HepG2 (cell line): ENCODE results near the gene KCND2. TPM values are rescaled to one million over a fixed set of nuclear protein-coding genes. Genes with fewer than 3 reads are reported as not detected.

Experiments used
- ATAC-seq: fragments of 200-7000 bp; cut with Tn5 transposase; 3 replicates; pipeline ENCODE4 v1.9.1; 2020; ENCODE audit warnings: mild to moderate bottlenecking, moderate library complexity
- BruUV-seq: library from RNA; stranded (reverse); fragments of 400-500 nt; replicated peaks from 2 replicates; lab custom pipeline; 2021; lab: Mats Ljungman, UMichigan
- CTCF ChIA-PET: fragments of 300-600 bp; formaldehyde crosslinking; extraction: SDS; loops from one replicate; lab custom pipeline; 2021; ENCODE audit warnings: low total read pairs, inconsistent platforms, low intra/inter-chr PET ratio; lab: Yijun Ruan, JAX
- POLR2A ChIA-PET: fragments of 350-600 bp; sonication (Branson Sonifier 250); formaldehyde crosslinking; loops from one replicate; lab custom pipeline; 2020; ENCODE audit warnings: antibody characterized with exemption, inconsistent platforms; lab: Yijun Ruan, JAX
- DNase-seq: peaks from one replicate; pipeline ENCODE4 v3.0.0-alpha.2; 2015; ENCODE audit warnings: low spot score
- FAIRE-seq: peaks from 3 replicates; lab custom pipeline; 2011; peaks lifted over from hg19 to GRCh38; lab: Jason Lieb, UNC
- H2AFZ ChIP-seq: one replicate; pipeline ENCODE4 v1.6.1; 2011; ENCODE audit warnings: low read length, inconsistent platforms
- H3K27ac ChIP-seq: fragments of 300-600 bp; 3 replicates; pipeline ENCODE4 v1.8.0; 2011; ENCODE audit warnings: mixed run types, mild to moderate bottlenecking, mixed read lengths, low read length, inconsistent platforms; ENCODE audit not compliant: insufficient read depth; ENCODE audit errors: extremely low read length
- H3K27me3 ChIP-seq, 2 experiments: fragments of 200-600 bp in 1 of 2; 2 replicates in 1 of 2; 3 replicates in 1 of 2; pipeline versions ENCODE4 v1.6.0 to v1.8.0; 2011; ENCODE audit warnings: low read length in 2 of 2, mild to moderate bottlenecking in 2 of 2, moderate library complexity in 2 of 2, inconsistent platforms in 1 of 2; ENCODE audit not compliant: insufficient read depth in 2 of 2, control insufficient read depth in 1 of 2
- H3K36me3 ChIP-seq, 2 experiments: fragments of 200-600 bp in 1 of 2; replicated peaks in 1 of 2; 2 replicates in 1 of 2; 3 replicates in 1 of 2; pipeline versions ENCODE4 v1.5.1 to v1.8.0; 2011; ENCODE audit warnings: low read length in 2 of 2, inconsistent platforms in 1 of 2; ENCODE audit not compliant: insufficient read depth in 2 of 2, control insufficient read depth in 1 of 2
- H3K4me1 ChIP-seq: 2 replicates; pipeline ENCODE4 v1.5.1; 2012; ENCODE audit warnings: low read length, inconsistent platforms; ENCODE audit not compliant: insufficient read depth
- H3K4me2 ChIP-seq: 2 replicates; pipeline ENCODE4 v1.6.0; 2011; ENCODE audit warnings: low read depth, low read length, inconsistent platforms
- H3K4me3 ChIP-seq, 3 experiments: fragments of 200-600 bp in 1 of 3; sonication (generic), shearing (Covaris generic) in 1 of 3; replicated peaks in 1 of 3; 2 replicates each; pipeline ENCODE4 v1.5.1; 2011 to 2016; ENCODE audit warnings: low read length in 3 of 3, inconsistent platforms in 2 of 3, low read depth in 2 of 3, mild to moderate bottlenecking in 2 of 3, control low read depth in 1 of 3, mixed read lengths in 1 of 3; ENCODE audit not compliant: insufficient read depth in 1 of 3
- H3K79me2 ChIP-seq: one replicate; pipeline ENCODE4 v1.6.1; 2011; ENCODE audit warnings: low read length, inconsistent platforms; ENCODE audit not compliant: insufficient read depth
- H3K9ac ChIP-seq: 2 replicates; pipeline ENCODE4 v1.6.0; 2011; ENCODE audit warnings: mild to moderate bottlenecking, low read depth, low read length, inconsistent platforms; ENCODE audit not compliant: insufficient read depth
- H3K9me3 ChIP-seq: 2 replicates; pipeline ENCODE4 v1.5.1; 2012; ENCODE audit warnings: mild to moderate bottlenecking, low read length
- H4K20me1 ChIP-seq: 2 replicates; pipeline ENCODE4 v1.6.0; 2011; ENCODE audit warnings: inconsistent platforms, mild to moderate bottlenecking, low read length, moderate library complexity; ENCODE audit not compliant: insufficient read depth
- ARNT ChIP-seq: fragments of 450-650 bp; IDR thresholded peaks from 2 replicates; pipeline ENCODE4 v1.6.1; 2017
- POLR2G ChIP-seq: fragments of 200-400 bp; formaldehyde crosslinking; IDR thresholded peaks from 2 replicates; pipeline ENCODE4 v1.6.1; 2018; ENCODE audit warnings: mild to moderate bottlenecking, low read depth, low read length, moderate library complexity
- RXRA ChIP-seq: sonication (generic); formaldehyde crosslinking; IDR thresholded peaks from 2 replicates; pipeline ENCODE4 v1.5.1; 2020; ENCODE audit warnings: missing genetic modification reagents
- SAFB2 ChIP-seq: sonication (generic); formaldehyde crosslinking; IDR thresholded peaks from 2 replicates; pipeline ENCODE4 v1.5.1; 2020; ENCODE audit warnings: missing genetic modification reagents, low read depth, mild to moderate bottlenecking, borderline replicate concordance
- SIN3A ChIP-seq: IDR thresholded peaks from 2 replicates; pipeline ENCODE4 v1.6.1; 2011; ENCODE audit warnings: low read depth, mild to moderate bottlenecking, control low read depth, low read length, borderline replicate concordance
- STAG1 ChIP-seq: sonication (generic); formaldehyde crosslinking; IDR thresholded peaks from 2 replicates; pipeline ENCODE4 v1.4.0; 2020; ENCODE audit warnings: missing genetic modification reagents
- TGIF2 ChIP-seq: IDR thresholded peaks from 2 replicates; pipeline ENCODE4 v1.6.1; 2016; ENCODE audit warnings: control low read depth, missing compliant biosample characterization
- ZBTB1 ChIP-seq: sonication (generic); formaldehyde crosslinking; IDR thresholded peaks from 2 replicates; pipeline ENCODE4 v1.4.0; 2020; ENCODE audit warnings: missing genetic modification reagents, borderline replicate concordance
- ZFP41 ChIP-seq: sonication (generic); formaldehyde crosslinking; IDR thresholded peaks from 2 replicates; pipeline ENCODE4 v1.4.0; 2020; ENCODE audit warnings: mild to moderate bottlenecking, missing genetic modification reagents, borderline replicate concordance
- ZNF331 ChIP-seq: sonication (generic); formaldehyde crosslinking; IDR thresholded peaks from 2 replicates; pipeline ENCODE4 v1.4.0; 2020; ENCODE audit warnings: missing genetic modification reagents
- ZNF879 ChIP-seq: sonication (generic); formaldehyde crosslinking; IDR thresholded peaks from 2 replicates; pipeline ENCODE4 v1.8.1; 2023; ENCODE audit warnings: missing genetic modification reagents
- WGBS: methylation state at CpG from one replicate; pipeline ENCODE4 v1.1.6; 2017; ENCODE audit warnings: low lambda C conversion rate; 5-methylcytosine and 5-hydroxymethylcytosine counted together
- in situ Hi-C: cut with HindIII; loops from 2 replicates; pipeline ENCODE4 v1.10.0; 2017; ENCODE audit warnings: low pct_unique_long_range_greater_than_20kb; ENCODE audit not compliant: extremely low pct_ligation_motif_present
- intact Hi-C: fragments of 100-400 bp; cut with micrococcal nuclease; formaldehyde crosslinking; loops from one replicate; pipeline ENCODE4 v1.10.0; 2022; ENCODE audit not compliant: unreplicated experiment
- polyA plus RNA-seq, 8 experiments: library from polyadenylated mRNA; depleted of rRNA in 3 of 8; stranded (reverse) in 7 of 8; unstranded in 1 of 8; fragments of >200 nt; fragmentation: Illumina TruSeq in 4 of 8; extraction: Trizol in 4 of 8; gene quantifications; 2 replicates each; pipeline versions ENCODE4 v1.2.1 to v1.2.3, GENCODE V29; 2011 to 2016; ENCODE audit warnings: low read depth in 4 of 8, missing spikeins in 1 of 8, mixed read lengths in 1 of 8; ENCODE audit not compliant: insufficient read depth in 1 of 8
- total RNA-seq, 5 experiments: library from RNA; depleted of rRNA; stranded (reverse); fragments of >200 nt; fragmentation: Illumina TruSeq; extraction: Trizol; gene quantifications; 2 replicates each; pipeline ENCODE4 v1.2.3, GENCODE V29; 2016; ENCODE audit warnings: low read depth in 1 of 5

Gene KCND2
- total and polyA plus RNA-seq, 2 of the 13 experiments (the other 11 are each of a cell fraction or from before 2014, with no cell fraction given), result not detected

DNA sequence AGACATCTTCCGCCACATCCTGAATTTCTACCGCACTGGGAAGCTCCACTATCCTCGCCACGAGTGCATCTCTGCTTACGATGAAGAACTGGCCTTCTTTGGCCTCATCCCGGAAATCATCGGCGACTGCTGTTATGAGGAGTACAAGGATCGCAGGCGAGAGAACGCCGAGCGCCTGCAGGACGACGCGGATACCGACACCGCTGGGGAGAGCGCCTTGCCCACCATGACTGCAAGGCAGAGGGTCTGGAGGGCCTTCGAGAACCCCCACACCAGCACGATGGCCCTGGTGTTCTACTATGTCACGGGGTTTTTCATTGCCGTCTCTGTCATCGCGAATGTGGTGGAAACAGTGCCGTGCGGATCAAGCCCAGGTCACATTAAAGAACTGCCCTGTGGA is 1.9 kb downstream of the KCND2 start:
- no TSS peak for BruUV-seq
- Histone ChIP-seq H3K4me3 (no peak overlapping the region), H2AFZ (no peak overlapping the region), H3K27me3 (peaks cover 0 to 21% of the 10 kb centered on the region in 2 experiments; a peak in 3 of 5 replicates), H3K27ac (no peak overlapping the region), H3K4me2 (no peak overlapping the region), H3K79me2 (no peaks in the 10 kb centered on the region)
- 70% methylated on average over 14 of the region's 27 CpGs for WGBS
- no peak for ATAC-seq
- DNase-seq, result no peak
- in situ Hi-C loops, result loop anchor here (5.0 kb wide), 1 partner anchor 338 kb away; no protein-coding TSS in a partner anchor
- FAIRE-seq, result no peak
- CTCF ChIA-PET, result no interaction called here
- TF ChIP-seq SIN3A (no peak), ZNF331 (CRISPR knock-in tag) (no peak), RXRA (CRISPR knock-in tag) (no peak), ARNT (no peak), ZFP41 (CRISPR knock-in tag) (no peak), STAG1 (CRISPR knock-in tag) (no peak), ZNF879 (CRISPR knock-in tag) (no peak), ZBTB1 (CRISPR knock-in tag) (no peak)
- TF ChIP-seq, all 625 proteins: peak for 0
- no peaks in the 10 kb centered on the region for H4K20me1 ChIP-seq
- POLR2A ChIA-PET, result no interaction called here
- H3K36me3 ChIP-seq, result no peaks in the 10 kb centered on the region
- H3K4me1 ChIP-seq, result no peaks in the 10 kb centered on the region
- no peaks in the 10 kb centered on the region for H3K9me3 ChIP-seq
- intact Hi-C loops, result loop anchor here (10.0 kb wide), 1 partner anchor 280 kb away; no protein-coding TSS in a partner anchor
- no peak overlapping the region for H3K9ac ChIP-seq

DNA sequence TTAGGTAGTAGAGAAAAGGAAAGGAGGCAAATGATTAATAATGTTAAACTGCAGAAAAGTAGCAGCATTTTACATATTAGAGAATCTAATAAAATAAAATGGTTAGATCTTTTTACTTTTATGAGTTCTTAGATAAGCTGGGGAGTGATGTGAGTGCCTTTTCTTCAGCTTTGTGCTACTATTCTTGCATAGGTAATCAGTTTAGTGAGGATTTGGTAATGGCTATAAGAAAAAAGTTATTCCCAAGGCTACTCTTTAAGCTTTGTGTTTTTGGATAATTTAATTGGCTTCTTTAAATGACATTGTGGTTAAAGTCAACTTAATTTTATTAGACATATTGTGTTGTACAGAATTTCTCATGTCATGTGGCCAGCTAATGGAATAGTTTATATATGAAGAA is 3.7 kb downstream of the KCND2 start:
- H3K27ac ChIP-seq, result no peak overlapping the region
- H3K4me1 ChIP-seq, result no peaks in the 10 kb centered on the region
- H3K79me2 ChIP-seq, result no peaks in the 10 kb centered on the region
- DNase-seq, result no peak
- no peaks in the 10 kb centered on the region for H3K9me3 ChIP-seq
- H3K4me3 ChIP-seq, result no peak overlapping the region
- CTCF ChIA-PET, result no interaction called here
- FAIRE-seq, result no peak
- H3K4me2 ChIP-seq, result no peak overlapping the region
- H4K20me1 ChIP-seq, result no peaks in the 10 kb centered on the region
- in situ Hi-C loops (no loop called here), intact Hi-C loops (loop anchor here (10.0 kb wide), 1 partner anchor 278 kb away; no protein-coding TSS in a partner anchor)
- POLR2A ChIA-PET, result no interaction called here
- no peaks in the 10 kb centered on the region for H3K36me3 ChIP-seq
- BruUV-seq, result no TSS peak
- no peak overlapping the region for H3K9ac ChIP-seq
- ATAC-seq, result no peak
- peaks cover 0 to 21% of the 10 kb centered on the region in 2 experiments; a peak in 3 of 5 replicates for H3K27me3 ChIP-seq
- H2AFZ ChIP-seq, result no peak overlapping the region
- TF ChIP-seq TGIF2 (no peak), POLR2G (no peak), SAFB2 (CRISPR knock-in tag) (no peak)
